Stimulated activated CD8-positive, alpha-beta memory T cell treated with anti-CD3 and anti-CD28 coated beads, Interleukin-7, amount 100 ng/mL, for 4 hours (primary cell): Measurements from ENCODE around the gene PRR19.

Experiments used
- DNase-seq, 2 donors: peaks; one replicate each; pipeline ENCODE4 v3.0.0-alpha.2; 2020; ENCODE audit warnings: low read depth in 2 of 2

PRR19 gene

GRCh38 chr19:42349378-42350107, 47.6 kb downstream of the PRR19 start:
- no peak for DNase-seq

- DNase-seq = no peak
These were observed 48.5 kb downstream of the PRR19 start for GRCh38 chr19:42350417-42350816.

- DNase-seq = no peak
These were observed 49.3 kb downstream of the PRR19 start for GRCh38 chr19:42351079-42351735.

GRCh38 chr19:42352301-42353259, 50.6 kb downstream of the PRR19 start:
- no peak for DNase-seq

- no peak for DNase-seq
These were observed 51.5 kb downstream of the PRR19 start for GRCh38 chr19:42353341-42354015.

- DNase-seq = no peak
These were observed 54.0 kb downstream of the PRR19 start for GRCh38 chr19:42355896-42356295.

- no peak for DNase-seq
These were observed 54.8 kb downstream of the PRR19 start for GRCh38 chr19:42356686-42357085.

- DNase-seq = no peak
These were observed 55.4 kb downstream of the PRR19 start for GRCh38 chr19:42357290-42357689.
